Stimulated activated CD4-positive, alpha-beta T cell treated with anti-CD3 and anti-CD28 coated beads, Interleukin-4, amount 100 ng/mL, for 1 hour (primary cell): ENCODE measurements around the gene NKAPL.
"Not testable (repeated sequence)": the region's sequence is repeated elsewhere in the genome, so short reads cannot be mapped to it uniquely, and the experiment has no call there.

Experiments used
- DNase-seq: peaks from one replicate; pipeline ENCODE4 v3.0.0-alpha.2; 2020

NKAPL gene

GRCh38 chr6:28303570-28303969, 44.5 kb downstream of the NKAPL start:
- no peak for DNase-seq

GRCh38 chr6:28306363-28306762, 47.3 kb downstream of the NKAPL start:
- DNase-seq = not testable (repeated sequence)
